Gastrocnemius medialis (tissue), 4 donors: ENCODE data around the gene PIGQ. TPM values are rescaled to one million over a fixed set of nuclear protein-coding genes. Genes with fewer than 3 reads are reported as not detected.

Experiments used
- ATAC-seq, 2 donors: fragments of 150-250 bp; one replicate each; pipeline ENCODE4 v1.9.1; 2016
- DNase-seq, 2 donors: peaks; one replicate each; pipeline ENCODE4 v3.0.0-alpha.2; 2019
- H3K27ac ChIP-seq, 4 donors: fragments of 200-600 bp; sonication (generic); 1 replicate in 1 of 4; 2 replicates in 3 of 4; pipeline ENCODE4 v1.5.1; 2016 to 2018; ENCODE audit warnings: mild to moderate bottlenecking in 2 of 4, moderate library complexity in 1 of 4
- H3K27me3 ChIP-seq, 3 donors: fragments of 200-600 bp; sonication (generic) in 2 of 3; 1 replicate in 1 of 3; 2 replicates in 2 of 3; pipeline versions ENCODE4 v1.5.1 to v1.6.0; 2016 to 2019; ENCODE audit warnings: mild to moderate bottlenecking in 1 of 3, moderate library complexity in 1 of 3
- H3K36me3 ChIP-seq, 2 donors: fragments of 200-600 bp; sonication (generic) in 1 of 2; one replicate each; pipeline ENCODE4 v1.5.1; 2017 to 2018
- H3K4me1 ChIP-seq, 2 donors: fragments of 200-600 bp; sonication (generic) in 1 of 2; one replicate each; pipeline ENCODE4 v1.5.1; 2016 to 2017; ENCODE audit warnings: mild to moderate bottlenecking in 2 of 2
- H3K4me3 ChIP-seq, 4 donors: fragments of 200-600 bp; sonication (generic) in 3 of 4; 1 replicate in 1 of 4; 2 replicates in 3 of 4; pipeline ENCODE4 v1.5.1; 2016 to 2019; ENCODE audit warnings: mild to moderate bottlenecking in 2 of 4
- H3K9me3 ChIP-seq, 3 donors: fragments of 200-600 bp; sonication (generic) in 2 of 3; 1 replicate in 1 of 3; 2 replicates in 2 of 3; pipeline ENCODE4 v1.5.1; 2016 to 2019
- POLR2A ChIP-seq, 2 donors: fragments of 450-650 bp; IDR thresholded peaks; one replicate each; pipeline ENCODE4 v1.6.1; 2017; ENCODE audit warnings: antibody characterized with exemption in 2 of 2, mild to moderate bottlenecking in 2 of 2, moderate library complexity in 2 of 2
- in situ Hi-C, 4 donors: fragments of 200-750 bp; cut with MboI; loops; one replicate each; pipeline versions ENCODE4 v1.15.0 to v1.8.0; 2017; ENCODE audit warnings: low sequenced_read_pairs in 4 of 4
- intact Hi-C: fragments of 100-400 bp; cut with DNase I; formaldehyde crosslinking; loops from one replicate; pipeline ENCODE4 v1.15.1; 2023; ENCODE audit warnings: low total_unique reads
- total RNA-seq, 4 donors: library from RNA; depleted of rRNA; stranded (reverse); fragments of >200 nt; gene quantifications; one replicate each; pipeline versions ENCODE4 v1.1.0 to v1.2.3, GENCODE V29; 2016
- TF ChIP-seq, protein P1 (sequence below), 5 experiments: fragments of 450-650 bp in 3 of 5; fragments of 200-600 bp in 2 of 5; sonication (generic) in 2 of 5; IDR thresholded peaks in 4 of 5; conservative IDR thresholded peaks in 1 of 5; 1 replicate in 4 of 5; 2 replicates in 1 of 5; pipeline ENCODE4 v1.5.1; 2016 to 2019; ENCODE audit warnings: antibody characterized with exemption in 5 of 5, mild to moderate bottlenecking in 3 of 5, moderate library complexity in 3 of 5

Gene PIGQ
- 10 to 100 TPM; 22.2 to 47.3 (median 38.5) TPM for total RNA-seq

DNA sequence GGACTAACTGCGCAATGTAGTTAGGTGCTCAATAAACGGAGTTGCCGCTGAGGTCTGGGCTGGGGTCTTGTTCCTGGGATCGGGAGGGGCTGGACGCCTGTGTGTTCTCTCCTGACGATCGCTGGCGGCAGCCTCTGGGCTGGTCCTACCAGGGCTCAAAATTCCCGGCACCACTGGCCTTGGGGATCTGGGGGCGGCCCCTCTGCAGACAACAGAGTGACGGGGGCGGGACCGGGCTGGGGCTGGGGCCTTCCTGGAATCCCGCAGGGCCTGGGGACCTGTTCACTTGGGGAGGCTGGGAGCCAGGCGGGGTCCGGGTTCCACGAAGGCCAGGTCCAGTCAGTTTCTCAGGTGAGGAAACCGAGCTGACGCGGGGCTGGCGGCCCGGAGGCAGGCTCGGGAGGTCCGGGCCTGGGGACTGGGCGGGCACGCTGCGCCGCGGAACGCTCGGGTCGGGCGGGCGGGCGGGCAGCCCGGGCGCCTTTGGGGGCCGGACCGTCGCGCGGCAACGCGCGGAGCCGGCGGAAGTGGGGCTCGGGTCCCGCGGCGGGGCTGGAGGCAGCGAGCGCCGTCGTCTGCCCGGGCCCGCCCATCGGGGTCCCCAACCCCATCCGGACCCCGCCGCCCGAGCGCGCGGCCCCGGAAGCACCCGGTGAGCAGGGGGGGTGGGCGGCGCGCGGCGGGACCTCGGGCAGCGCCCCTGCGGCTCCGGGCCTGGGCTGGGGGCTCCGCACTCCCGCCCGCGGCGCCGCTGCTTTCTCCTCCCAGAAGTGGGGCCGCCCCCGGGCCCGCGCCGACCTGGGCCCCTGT, at the start of gene PIGQ:
PIGQ (plus strand) TSS at position 524 of the 810 bp plus-strand sequence. CDS start 4,107 bp downstream, outside the sequence.
- peak within 1 kb of the TSS; percentile 76 to 95 (median 90) for H3K4me3 ChIP-seq
- H3K27ac ChIP-seq, result peak within 1 kb of the TSS; percentile 71 to 84 (median 79)
- H3K36me3 ChIP-seq, result no peaks in the 10 kb centered on the region
- in situ Hi-C loops (no loop called here), intact Hi-C loops (no loop called here)
- H3K4me1 ChIP-seq, result peaks cover 22 to 29% of the 10 kb centered on the region in 2 donors
- no peaks in the 10 kb centered on the region for H3K9me3 ChIP-seq
- DNase-seq (peak; percentile 19 to 35), ATAC-seq (peak; percentile 85 to 87)
- TF ChIP-seq, protein P1, sequence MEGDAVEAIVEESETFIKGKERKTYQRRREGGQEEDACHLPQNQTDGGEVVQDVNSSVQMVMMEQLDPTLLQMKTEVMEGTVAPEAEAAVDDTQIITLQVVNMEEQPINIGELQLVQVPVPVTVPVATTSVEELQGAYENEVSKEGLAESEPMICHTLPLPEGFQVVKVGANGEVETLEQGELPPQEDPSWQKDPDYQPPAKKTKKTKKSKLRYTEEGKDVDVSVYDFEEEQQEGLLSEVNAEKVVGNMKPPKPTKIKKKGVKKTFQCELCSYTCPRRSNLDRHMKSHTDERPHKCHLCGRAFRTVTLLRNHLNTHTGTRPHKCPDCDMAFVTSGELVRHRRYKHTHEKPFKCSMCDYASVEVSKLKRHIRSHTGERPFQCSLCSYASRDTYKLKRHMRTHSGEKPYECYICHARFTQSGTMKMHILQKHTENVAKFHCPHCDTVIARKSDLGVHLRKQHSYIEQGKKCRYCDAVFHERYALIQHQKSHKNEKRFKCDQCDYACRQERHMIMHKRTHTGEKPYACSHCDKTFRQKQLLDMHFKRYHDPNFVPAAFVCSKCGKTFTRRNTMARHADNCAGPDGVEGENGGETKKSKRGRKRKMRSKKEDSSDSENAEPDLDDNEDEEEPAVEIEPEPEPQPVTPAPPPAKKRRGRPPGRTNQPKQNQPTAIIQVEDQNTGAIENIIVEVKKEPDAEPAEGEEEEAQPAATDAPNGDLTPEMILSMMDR (IDR thresholded peaks at IDR 0.05 in 4 of 5, conservative IDR thresholded peaks at IDR 0.05 in 1 of 5), result no peak
- TF ChIP-seq POLR2A (IDR thresholded peaks at IDR 0.05), result peak; percentile 51
- no peaks in the 10 kb centered on the region for H3K27me3 ChIP-seq

DNA sequence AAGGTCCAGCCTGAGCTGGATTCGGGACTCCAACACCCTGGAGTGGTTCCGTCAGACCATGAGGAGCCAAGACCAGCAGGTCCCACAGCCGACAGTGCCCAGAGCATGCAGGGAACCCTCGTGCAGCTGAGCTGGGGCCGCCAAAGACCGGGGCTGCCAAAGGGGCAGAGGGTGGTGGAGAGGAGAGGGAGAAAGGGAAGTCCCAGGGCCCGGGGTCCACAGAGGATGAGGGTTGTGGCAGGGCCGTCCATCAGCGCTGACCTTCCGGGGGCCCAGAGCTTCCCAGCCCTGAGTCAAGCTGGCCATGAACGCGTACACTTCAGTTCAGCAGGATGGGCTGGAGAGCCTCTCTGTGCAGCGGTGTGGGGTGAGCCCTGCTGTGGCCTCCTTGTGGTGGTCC, 48.9 kb upstream of the PIGQ start:
- H3K27me3 ChIP-seq, result no peaks in the 10 kb centered on the region
- no peaks in the 10 kb centered on the region for H3K9me3 ChIP-seq
- peaks cover 5 to 20% of the 10 kb centered on the region in 2 donors for H3K4me1 ChIP-seq
- no peak for DNase-seq
- no peak overlapping the region for H3K4me3 ChIP-seq
- intact Hi-C loops, result no loop called here
- H3K36me3 ChIP-seq, result peaks cover 0 to 34% of the 10 kb centered on the region in 2 donors
- in situ Hi-C loops, result no loop called here
- TF ChIP-seq POLR2A (IDR thresholded peaks at IDR 0.05), result no peak
- TF ChIP-seq, protein P1 (IDR thresholded peaks at IDR 0.05 in 4 of 5, conservative IDR thresholded peaks at IDR 0.05 in 1 of 5), result no peak
- ATAC-seq, result no peak
- no peak overlapping the region for H3K27ac ChIP-seq

DNA sequence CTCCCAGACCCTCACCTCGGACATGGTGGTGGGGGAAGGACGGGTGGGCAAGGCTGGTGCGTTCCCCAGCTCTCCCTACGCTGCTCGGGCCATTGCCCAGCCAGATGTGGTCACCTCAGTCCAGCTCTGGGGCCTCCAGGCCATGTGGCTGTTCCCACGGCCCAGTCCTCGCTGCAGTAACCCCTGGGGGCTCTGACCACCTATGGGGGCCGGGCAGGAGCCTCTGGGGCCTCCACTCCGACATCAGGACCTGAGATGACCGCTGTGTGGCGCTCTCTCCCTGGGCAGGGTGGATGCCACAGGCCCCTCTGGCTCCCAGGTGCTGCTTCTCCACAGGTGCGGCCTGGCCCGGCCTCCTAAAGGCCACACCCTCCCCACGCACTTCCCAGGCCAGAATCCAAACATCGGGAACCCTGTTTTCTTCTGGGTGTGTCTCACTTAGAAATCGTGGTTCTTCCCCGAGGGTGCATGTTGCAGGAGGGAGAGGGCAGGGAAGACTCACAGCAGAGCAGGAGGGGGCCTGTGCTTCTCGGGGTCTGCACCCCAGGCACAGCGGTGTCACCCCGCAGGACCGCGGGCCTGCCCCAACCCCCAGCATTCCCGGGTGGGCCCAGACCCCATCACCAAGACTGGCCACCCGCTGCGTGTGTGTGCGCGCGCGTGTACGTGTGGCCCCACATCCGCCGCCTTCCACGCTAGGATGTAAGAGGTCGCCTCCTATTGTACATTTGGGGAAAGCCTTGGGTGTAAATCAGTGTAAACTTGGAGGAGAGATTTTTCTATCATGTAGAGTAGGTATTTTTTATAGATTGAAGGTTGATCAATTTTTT, 48.2 kb upstream of the PIGQ start:
- in situ Hi-C loops (no loop called here), intact Hi-C loops (no loop called here)
- no peak for TF ChIP-seq POLR2A (IDR thresholded peaks at IDR 0.05)
- TF ChIP-seq, protein P1 (IDR thresholded peaks at IDR 0.05 in 4 of 5, conservative IDR thresholded peaks at IDR 0.05 in 1 of 5), result no peak
- H3K27ac ChIP-seq, result no peak overlapping the region
- no peak overlapping the region for H3K4me3 ChIP-seq
- no peaks in the 10 kb centered on the region for H3K9me3 ChIP-seq
- peaks cover 13 to 27% of the 10 kb centered on the region in 2 donors for H3K4me1 ChIP-seq
- no peak for ATAC-seq
- no peak for DNase-seq
- no peaks in the 10 kb centered on the region for H3K27me3 ChIP-seq
- H3K36me3 ChIP-seq, result peaks cover 0 to 27% of the 10 kb centered on the region in 2 donors

DNA sequence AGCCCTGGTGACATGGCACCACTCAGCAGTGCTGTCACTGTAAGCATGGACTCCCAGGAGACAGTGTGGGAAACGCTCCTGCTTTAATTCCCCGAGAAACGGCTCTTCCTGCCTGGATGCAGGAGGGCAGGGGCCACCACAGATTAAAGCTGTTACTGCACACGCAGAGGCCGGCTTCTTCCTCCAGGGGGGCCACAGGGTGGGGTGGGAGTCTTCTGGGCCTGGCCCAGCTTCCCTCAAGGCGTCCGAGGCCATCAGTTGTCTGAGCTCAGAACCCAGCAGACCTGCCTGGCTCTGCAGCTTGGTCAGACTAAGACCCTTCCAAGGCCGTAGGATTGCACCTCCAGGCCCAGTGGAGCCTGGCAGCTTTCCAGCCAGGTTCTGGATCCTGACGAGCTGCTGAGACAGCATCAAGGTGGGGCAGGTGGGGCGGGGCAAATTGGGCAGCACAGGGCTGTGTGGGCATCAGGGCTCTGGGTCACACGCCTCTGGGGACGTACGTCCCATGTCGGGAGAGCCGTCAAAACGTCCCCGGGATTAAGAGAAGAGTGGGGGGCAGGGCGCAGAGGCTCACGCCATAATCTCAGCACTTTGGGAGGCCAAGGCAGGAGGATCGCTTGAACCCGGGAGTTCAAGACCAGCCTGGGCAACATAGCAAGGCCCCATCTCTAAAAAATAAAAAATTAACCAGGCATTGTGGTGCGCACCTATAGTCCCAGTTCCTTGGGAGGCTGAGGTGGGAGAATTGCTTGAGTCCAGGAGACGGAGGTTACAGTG, 47.3 kb upstream of the PIGQ start:
- no peak for DNase-seq

More for the DNA sequence above, 47.3 kb upstream of the PIGQ start:
- in situ Hi-C loops (no loop called here), intact Hi-C loops (no loop called here)
- TF ChIP-seq, protein P1 (IDR thresholded peaks at IDR 0.05 in 4 of 5, conservative IDR thresholded peaks at IDR 0.05 in 1 of 5), result no peak
- TF ChIP-seq POLR2A (IDR thresholded peaks at IDR 0.05), result no peak
- H3K4me3 ChIP-seq, result no peak overlapping the region
- H3K36me3 ChIP-seq, result peaks cover 0 to 18% of the 10 kb centered on the region in 2 donors
- no peaks in the 10 kb centered on the region for H3K27me3 ChIP-seq
- H3K27ac ChIP-seq, result no peak overlapping the region
- peaks cover 15 to 29% of the 10 kb centered on the region in 2 donors for H3K4me1 ChIP-seq
- no peaks in the 10 kb centered on the region for H3K9me3 ChIP-seq
- ATAC-seq, result no peak
